KBM-7 (cell line): ENCODE measurements around the gene MEIOC.
"Not testable (repeated sequence)": the region's sequence is repeated elsewhere in the genome, so short reads cannot be mapped to it uniquely, and the experiment has no call there.

Experiments used
- DNase-seq: peaks from one replicate; pipeline ENCODE4 v3.0.0-alpha.2; 2015
- in situ Hi-C: fragments of 300-500 bp; cut with MboI; formaldehyde crosslinking; loops from 2 replicates; pipeline ENCODE4 v1.14.3; 2020; ENCODE audit warnings: low sequenced_read_pairs, low pct_unique_long_range_greater_than_20kb, mixed read lengths

The MEIOC gene

GRCh38 chr17:44642834-44643233 is 13.4 kb upstream of the MEIOC start:
- in situ Hi-C loops = no loop called here
- DNase-seq = no peak

- in situ Hi-C loops = no loop called here
- no peak for DNase-seq
Measured at GRCh38 chr17:44645341-44645740, 10.9 kb upstream of the MEIOC start.

- in situ Hi-C loops = no loop called here
Measured at GRCh38 chr17:44646280-44646679, 10.0 kb upstream of the MEIOC start.

DNA sequence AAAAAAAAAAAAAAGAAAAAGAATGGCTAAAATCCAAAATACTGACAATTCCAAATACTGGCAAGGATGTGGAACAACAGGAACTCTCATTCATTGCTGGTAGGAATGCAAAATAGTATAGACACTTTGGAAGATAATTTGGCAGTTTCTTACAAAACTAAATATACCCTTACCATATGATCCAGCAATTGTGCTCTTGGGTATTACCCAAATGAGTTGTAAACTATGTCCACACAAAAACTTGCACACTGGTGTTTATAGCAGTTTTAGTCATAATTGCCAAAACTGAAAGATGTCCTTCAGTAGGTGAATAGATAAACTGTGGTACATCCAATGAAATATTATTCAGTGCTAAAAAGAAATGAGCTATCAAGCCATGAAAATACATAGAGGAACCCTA is 8.5 kb upstream of the MEIOC start:
- no peak for DNase-seq
- in situ Hi-C loops = no loop called here

More at GRCh38 chr17:44646280-44646679, 10.0 kb upstream of the MEIOC start:
- no peak for DNase-seq

DNA sequence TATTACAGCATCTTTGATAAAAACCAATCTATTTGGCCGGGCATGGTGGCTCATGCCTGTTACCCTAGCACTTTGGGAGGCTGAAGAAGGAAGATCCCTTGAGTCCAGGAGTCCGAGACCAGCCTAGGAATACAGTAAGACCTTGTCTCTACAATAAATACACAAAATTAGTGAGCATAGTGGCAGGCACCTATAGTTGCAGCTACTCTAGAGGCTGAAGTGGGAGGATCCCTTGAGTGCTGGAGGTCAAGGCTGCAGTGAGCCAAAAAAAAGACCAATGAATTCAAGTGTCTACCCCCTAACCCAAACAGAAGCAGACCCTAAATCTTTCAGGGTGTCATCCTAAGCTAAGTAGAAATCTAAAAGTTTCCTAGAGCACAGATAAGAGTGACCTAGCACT is 7.3 kb upstream of the MEIOC start:
- no peak for DNase-seq
- in situ Hi-C loops = no loop called here

GRCh38 chr17:44651228-44651627 is 5.0 kb upstream of the MEIOC start:
- in situ Hi-C loops = no loop called here
- DNase-seq = no peak

DNA sequence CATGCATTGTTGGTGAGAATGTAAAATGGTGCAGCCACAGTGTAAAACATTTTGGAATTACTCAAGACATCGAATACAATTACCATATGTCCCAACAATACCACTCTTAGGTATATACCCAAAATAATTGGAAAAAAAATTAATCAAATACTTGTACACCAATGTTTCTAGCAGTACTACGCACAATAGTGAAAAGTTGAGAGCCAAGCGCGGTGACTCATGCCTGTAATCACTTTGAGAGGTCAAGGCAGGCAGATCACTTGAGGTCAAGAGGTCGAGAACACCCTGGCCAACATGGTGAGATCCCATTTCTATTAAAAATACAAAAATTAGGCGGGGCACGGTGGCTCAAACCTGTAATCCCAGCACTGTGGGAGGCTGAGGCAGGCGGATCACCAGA is 3.5 kb upstream of the MEIOC start:
- in situ Hi-C loops = no loop called here
- no peak for DNase-seq

GRCh38 chr17:44653384-44653783 is 2.9 kb upstream of the MEIOC start:
- in situ Hi-C loops = no loop called here

DNA sequence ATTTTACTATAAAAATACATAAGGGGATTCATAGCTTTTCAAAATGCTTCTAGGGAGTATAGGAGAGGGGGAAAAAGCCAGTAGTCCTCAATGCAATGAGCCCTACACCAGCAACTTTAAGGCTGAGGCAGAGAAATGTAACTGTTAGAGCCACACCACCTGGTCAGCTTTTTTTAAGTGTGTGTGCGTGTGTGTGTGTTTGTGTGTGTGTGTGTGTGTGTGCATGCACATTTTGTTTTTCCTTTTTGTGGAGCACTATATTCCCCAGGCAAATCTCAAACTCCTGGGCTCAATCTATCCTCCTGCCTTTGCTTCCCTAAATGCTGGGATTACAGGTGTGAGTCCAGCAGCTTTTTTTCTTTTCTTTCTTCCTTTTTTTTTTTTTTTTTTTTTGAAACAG is 2.3 kb upstream of the MEIOC start:
- in situ Hi-C loops = no loop called here
- no peak for DNase-seq

More at GRCh38 chr17:44653384-44653783, 2.9 kb upstream of the MEIOC start:
- DNase-seq = no peak

DNA sequence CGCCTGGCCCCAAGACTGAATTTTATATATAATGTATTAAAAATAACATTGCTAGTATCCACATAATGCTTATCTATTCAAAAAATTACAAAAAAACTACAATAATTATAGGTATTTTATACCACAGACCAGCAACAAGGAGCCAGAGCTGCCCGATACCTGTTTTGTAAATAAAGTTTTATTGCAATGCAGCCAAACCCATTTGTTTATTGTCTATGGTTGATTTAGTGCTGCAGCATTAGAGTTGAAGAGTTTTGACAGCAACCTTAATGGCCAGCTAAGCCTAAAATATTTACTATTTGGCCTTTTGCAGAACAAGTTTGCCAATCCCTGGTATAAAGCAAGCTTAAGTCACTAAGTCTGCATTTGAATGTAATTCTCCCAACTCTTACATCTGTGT is 5.6 kb downstream of the MEIOC start:
- no peak for DNase-seq
- in situ Hi-C loops = no loop called here

- in situ Hi-C loops = no loop called here
- no peak for DNase-seq
Measured at GRCh38 chr17:44663095-44663494, 6.8 kb downstream of the MEIOC start.

DNA sequence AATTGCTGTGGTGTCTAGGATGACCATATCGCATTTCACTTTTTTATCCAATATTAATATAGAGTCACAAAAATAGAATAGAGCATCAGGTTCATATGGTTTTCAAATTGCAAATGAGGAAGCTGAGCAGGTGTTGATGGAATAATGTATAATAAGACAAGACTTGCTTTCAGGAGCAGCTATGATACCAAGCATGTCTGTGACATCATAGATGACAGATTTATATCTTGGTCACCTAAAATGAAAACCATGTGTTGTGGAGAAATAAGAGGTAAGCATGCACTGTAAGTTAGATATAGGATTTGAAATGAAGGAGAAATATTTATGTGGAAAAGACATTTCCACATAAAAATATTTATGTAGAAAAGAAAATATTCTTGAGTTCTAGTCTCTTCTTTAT is 8.6 kb downstream of the MEIOC start:
- no peak for DNase-seq
- in situ Hi-C loops = no loop called here

- in situ Hi-C loops = no loop called here
Measured at GRCh38 chr17:44666006-44666405, 9.7 kb downstream of the MEIOC start.

GRCh38 chr17:44672479-44673093 is 16.3 kb downstream of the MEIOC start:
- peak; percentile 61 for DNase-seq

More at GRCh38 chr17:44666006-44666405, 9.7 kb downstream of the MEIOC start:
- DNase-seq = no peak

GRCh38 chr17:44673893-44674292 is 17.6 kb downstream of the MEIOC start:
- no peak for DNase-seq
- in situ Hi-C loops = no loop called here

More at GRCh38 chr17:44672479-44673093, 16.3 kb downstream of the MEIOC start:
- in situ Hi-C loops = no loop called here

DNA sequence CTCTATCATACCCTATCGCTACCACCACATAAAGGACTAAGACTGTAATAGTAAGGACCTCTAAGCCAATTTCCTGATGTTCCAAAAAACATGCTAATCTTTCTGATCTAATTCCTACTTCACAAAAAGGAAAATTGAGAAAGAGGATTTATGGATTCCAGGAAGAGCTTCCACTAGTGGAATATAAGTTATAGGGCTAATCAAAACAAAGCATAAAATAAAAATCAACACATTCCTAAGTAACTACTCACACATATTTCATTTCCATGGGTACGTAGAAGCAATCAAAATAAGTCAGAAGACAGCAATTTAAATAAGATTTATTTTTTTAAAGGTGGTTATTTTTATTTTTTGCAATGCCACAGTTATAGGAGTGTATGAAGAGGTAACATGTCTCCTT is 20.9 kb downstream of the MEIOC start:
- in situ Hi-C loops = no loop called here

DNA sequence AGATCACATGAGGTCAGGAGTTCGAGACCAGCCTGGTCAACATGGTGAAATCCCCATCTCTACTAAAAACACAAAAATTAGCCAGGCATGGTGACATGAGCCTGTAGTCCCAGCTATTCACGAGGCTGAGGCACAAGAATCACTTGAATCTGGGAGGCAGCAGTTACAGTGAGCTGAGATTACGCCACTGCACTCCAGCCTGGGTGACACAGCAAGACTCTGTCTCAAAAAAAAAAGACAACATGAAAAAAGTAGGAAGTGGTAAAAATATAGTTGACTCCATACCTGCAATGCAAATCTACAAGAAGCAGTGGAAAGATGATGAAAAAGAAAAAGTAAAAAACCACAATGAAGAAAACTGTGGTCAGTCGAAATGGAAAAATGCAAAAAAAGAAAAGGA is 27.0 kb downstream of the MEIOC start:
- in situ Hi-C loops = not testable (repeated sequence)
- peak; percentile 61 for DNase-seq

More for the DNA sequence above, 20.9 kb downstream of the MEIOC start:
- DNase-seq = no peak

DNA sequence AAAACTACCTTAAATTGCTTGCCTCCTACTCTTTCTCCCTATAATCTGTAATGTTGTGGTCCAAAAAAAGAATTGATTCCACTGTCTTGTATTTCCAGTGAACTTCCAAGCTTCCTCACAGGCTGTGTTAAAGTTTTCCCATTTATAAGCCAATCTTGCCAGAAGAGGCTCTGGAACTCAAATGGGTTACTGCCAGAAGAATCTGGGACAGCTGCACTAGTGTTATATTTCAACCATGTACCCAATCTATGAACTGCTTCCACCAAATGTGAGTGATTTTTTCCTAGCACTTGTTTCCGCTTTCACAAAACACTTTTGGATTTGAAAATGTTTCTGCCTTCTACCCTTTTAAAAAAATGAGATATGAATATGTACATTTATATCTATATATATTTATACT is 31.5 kb downstream of the MEIOC start:
- in situ Hi-C loops = no loop called here
- DNase-seq = no peak

- in situ Hi-C loops = no loop called here
- DNase-seq = no peak
Measured at GRCh38 chr17:44688200-44688599, 31.9 kb downstream of the MEIOC start.

DNA sequence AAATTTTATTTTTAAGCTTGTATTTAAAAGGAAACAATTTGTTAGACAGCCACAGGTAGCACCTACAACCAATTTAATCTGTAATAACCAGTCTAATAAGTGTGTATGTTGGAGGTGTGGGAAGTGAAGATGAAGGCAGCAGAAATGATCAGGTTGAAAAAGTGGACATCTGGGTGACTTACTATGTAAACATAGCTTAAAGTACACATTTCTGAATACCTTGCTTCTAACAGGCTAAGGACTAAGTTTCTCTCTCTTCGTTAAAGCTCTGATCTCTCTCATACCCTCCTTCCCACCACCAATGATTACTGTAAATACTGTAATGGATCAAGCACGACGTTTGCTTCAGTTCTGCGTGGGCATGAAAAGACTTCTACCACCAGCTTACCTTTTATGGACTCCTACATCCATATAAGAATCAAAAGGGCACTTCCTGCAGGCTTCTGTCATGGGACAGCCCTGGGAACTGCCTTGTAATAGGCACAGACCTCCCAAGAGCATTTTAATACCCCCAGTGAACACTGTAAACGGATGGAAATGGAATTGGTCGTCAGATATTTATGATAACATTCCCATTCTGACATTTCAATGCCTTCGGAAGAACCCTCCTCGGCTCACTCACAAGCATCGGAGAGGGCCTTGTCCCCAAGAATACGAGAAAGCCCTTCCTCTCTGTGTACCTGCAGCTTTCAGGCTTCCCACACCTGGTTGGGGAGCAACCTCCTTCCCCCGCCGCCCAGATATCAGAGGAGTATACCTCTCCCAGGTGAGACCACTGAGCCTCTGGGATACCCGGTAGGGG is 32.6 kb downstream of the MEIOC start:
- in situ Hi-C loops = no loop called here
- DNase-seq = no peak
